H1 (cell line): ENCODE measurements around the gene PPM1L. TPM values are rescaled to one million over a fixed set of nuclear protein-coding genes. Genes with fewer than 3 reads are reported as not detected.

Experiments
- CTCF ChIA-PET: fragments of 300-600 bp; sonication (Branson Sonifier 250); formaldehyde crosslinking; loops from one replicate; lab custom pipeline; 2021; ENCODE audit not compliant: partially characterized antibody; lab: Charles Lee
- POLR2A ChIA-PET: fragments of 300-600 bp; sonication (Branson Sonifier 250); formaldehyde crosslinking; loops from one replicate; lab custom pipeline; 2021; ENCODE audit warnings: inconsistent platforms; ENCODE audit not compliant: partially characterized antibody; lab: Charles Lee
- DNase-seq, 2 experiments: peaks; one replicate each; pipeline versions ENCODE4 v3.0.0 to v3.0.0-alpha.2; 2010 to 2022; ENCODE audit warnings: low spot score in 2 of 2, low read depth in 1 of 2, mixed read lengths in 1 of 2
- FAIRE-seq: peaks from 2 replicates; lab custom pipeline; 2011; peaks lifted over from hg19 to GRCh38; lab: Jason Lieb, UNC
- H2AFZ ChIP-seq: 2 replicates; pipeline ENCODE4 v1.8.1; 2012; ENCODE audit warnings: low read length, inconsistent platforms
- H2AK5ac ChIP-seq: 2 replicates; pipeline ENCODE4 v1.6.1; 2013; ENCODE audit warnings: low read depth, low read length
- H2BK120ac ChIP-seq: replicated peaks from 2 replicates; pipeline ENCODE3; 2013; ENCODE audit warnings: low read depth, low read length, inconsistent platforms
- H2BK12ac ChIP-seq: 2 replicates; pipeline ENCODE4 v1.6.1; 2013; ENCODE audit warnings: low read depth, low read length
- H2BK15ac ChIP-seq: 2 replicates; pipeline ENCODE4 v1.6.1; 2013; ENCODE audit warnings: low read length
- H2BK20ac ChIP-seq: 2 replicates; pipeline ENCODE4 v1.6.1; 2013; ENCODE audit warnings: low read length
- H2BK5ac ChIP-seq: 2 replicates; pipeline ENCODE4 v1.6.1; 2013; ENCODE audit warnings: low read depth, low read length
- H3K14ac ChIP-seq: 2 replicates; pipeline ENCODE4 v1.6.1; 2013; ENCODE audit warnings: inconsistent platforms; ENCODE audit not compliant: insufficient read length
- H3K18ac ChIP-seq: 2 replicates; pipeline ENCODE4 v1.6.1; 2013; ENCODE audit warnings: low read length; ENCODE audit errors: extremely low read depth
- H3K23ac ChIP-seq: 2 replicates; pipeline ENCODE4 v1.6.1; 2013; ENCODE audit warnings: inconsistent platforms; ENCODE audit not compliant: insufficient read length
- H3K23me2 ChIP-seq: 2 replicates; pipeline ENCODE4 v1.6.1; 2013; ENCODE audit warnings: low read depth, low read length
- H3K27ac ChIP-seq: 2 replicates; pipeline ENCODE4 v1.6.1; 2011; ENCODE audit warnings: low read depth, low read length, inconsistent platforms
- H3K27me3 ChIP-seq, 4 experiments: replicated peaks in 1 of 4; 1 replicate in 1 of 4; 2 replicates in 3 of 4; pipeline versions ENCODE4 v1.6.1 to v1.8.1; 2011 to 2013; ENCODE audit warnings: low read length in 3 of 4, mild to moderate bottlenecking in 3 of 4, inconsistent platforms in 2 of 4, mixed read lengths in 2 of 4, moderate library complexity in 1 of 4; ENCODE audit not compliant: control insufficient read depth in 3 of 4, insufficient read depth in 3 of 4; ENCODE audit errors: extremely low read depth in 1 of 4
- H3K36me3 ChIP-seq, 4 experiments: 2 replicates each; pipeline versions ENCODE4 v1.6.1 to v1.8.1; 2011 to 2013; ENCODE audit warnings: mild to moderate bottlenecking in 4 of 4, low read length in 3 of 4, moderate library complexity in 2 of 4, control low read depth in 1 of 4, inconsistent platforms in 1 of 4; ENCODE audit not compliant: insufficient read depth in 4 of 4, control insufficient read depth in 2 of 4
- H3K4ac ChIP-seq: replicated peaks from 2 replicates; pipeline ENCODE3; 2013; ENCODE audit warnings: low read length, low read depth, mixed read lengths, inconsistent platforms; ENCODE audit not compliant: insufficient read length
- H3K4me1 ChIP-seq, 4 experiments: replicated peaks in 1 of 4; 1 replicate in 1 of 4; 2 replicates in 3 of 4; pipeline versions ENCODE4 v1.6.1 to v1.8.1; 2011 to 2013; ENCODE audit warnings: low read length in 3 of 4, inconsistent platforms in 2 of 4, mixed read lengths in 1 of 4; ENCODE audit not compliant: insufficient read depth in 4 of 4, control insufficient read depth in 3 of 4
- H3K4me2 ChIP-seq, 2 experiments: 2 replicates each; pipeline versions ENCODE4 v1.6.1 to v1.8.1; 2011 to 2013; ENCODE audit warnings: low read depth in 2 of 2, low read length in 2 of 2, control low read depth in 1 of 2, inconsistent platforms in 1 of 2, mild to moderate bottlenecking in 1 of 2; ENCODE audit not compliant: insufficient read depth in 1 of 2
- H3K4me3 ChIP-seq, 4 experiments: fragments of 200-600, 300-600 bp in 1 of 4; sonication (generic), shearing (Covaris generic), sonication (Bioruptor Twin) in 1 of 4; 2 replicates each; pipeline versions ENCODE4 v1.5.1 to v1.8.1; 2011 to 2016; ENCODE audit warnings: low read length in 4 of 4, low read depth in 3 of 4, control low read depth in 2 of 4, inconsistent platforms in 2 of 4, mild to moderate bottlenecking in 2 of 4, mixed read lengths in 1 of 4, moderate library complexity in 1 of 4; ENCODE audit not compliant: insufficient read depth in 2 of 4; ENCODE audit errors: extremely low read depth in 1 of 4
- H3K56ac ChIP-seq: replicated peaks from 2 replicates; pipeline ENCODE3; 2013; ENCODE audit warnings: low read depth, mild to moderate bottlenecking, mixed read lengths, low read length, inconsistent platforms; ENCODE audit not compliant: insufficient read length
- H3K79me1 ChIP-seq: 2 replicates; pipeline ENCODE4 v1.6.1; 2013; ENCODE audit warnings: low read depth, low read length, control low read depth
- H3K79me2 ChIP-seq, 2 experiments: 2 replicates each; pipeline versions ENCODE4 v1.6.1 to v1.8.1; 2012 to 2013; ENCODE audit warnings: low read length in 2 of 2, mild to moderate bottlenecking in 2 of 2, inconsistent platforms in 1 of 2; ENCODE audit not compliant: insufficient read depth in 2 of 2, control insufficient read depth in 1 of 2
- H3K9ac ChIP-seq, 4 experiments: replicated peaks in 1 of 4; 1 replicate in 1 of 4; 2 replicates in 3 of 4; pipeline versions ENCODE4 v1.6.1 to v1.8.1; 2011 to 2013; ENCODE audit warnings: low read depth in 3 of 4, low read length in 3 of 4, control low read depth in 2 of 4, mild to moderate bottlenecking in 2 of 4, moderate library complexity in 2 of 4, inconsistent platforms in 1 of 4; ENCODE audit errors: extremely low read depth in 1 of 4
- H3K9me3 ChIP-seq, 2 experiments: 2 replicates each; pipeline versions ENCODE4 v1.6.1 to v1.8.1; 2012 to 2013; ENCODE audit warnings: mild to moderate bottlenecking in 2 of 2, moderate library complexity in 2 of 2, control low read depth in 1 of 2, inconsistent platforms in 1 of 2, low read depth in 1 of 2, low read length in 1 of 2, mixed read lengths in 1 of 2; ENCODE audit not compliant: insufficient read depth in 2 of 2
- H4K20me1 ChIP-seq, 2 experiments: replicated peaks in 1 of 2; 2 replicates each; pipeline versions ENCODE3 to v1.8.1; 2011 to 2013; ENCODE audit warnings: inconsistent platforms in 2 of 2, low read length in 2 of 2, mild to moderate bottlenecking in 1 of 2; ENCODE audit not compliant: insufficient read depth in 2 of 2, control insufficient read depth in 1 of 2
- H4K5ac ChIP-seq: 2 replicates; pipeline ENCODE4 v1.6.1; 2013; ENCODE audit warnings: low read length, low read depth, mixed read lengths, inconsistent platforms; ENCODE audit not compliant: insufficient read length
- H4K8ac ChIP-seq: 2 replicates; pipeline ENCODE4 v1.8.0; 2013; ENCODE audit warnings: mild to moderate bottlenecking, moderate library complexity, low read length, inconsistent platforms; ENCODE audit not compliant: insufficient read depth; ENCODE audit errors: extremely low read depth
- H4K91ac ChIP-seq: replicated peaks from 2 replicates; pipeline ENCODE3; 2013; ENCODE audit warnings: low read length, mixed read lengths, inconsistent platforms; ENCODE audit not compliant: insufficient read length
- ASH2L ChIP-seq: fragments of 200-600, 300-600 bp; sonication (generic); IDR thresholded peaks from one replicate; pipeline ENCODE4 v1.7.1; 2017; ENCODE audit warnings: low read length
- CTCF ChIP-seq, 3 experiments: IDR thresholded peaks; 1 replicate in 2 of 3; 2 replicates in 1 of 3; pipeline versions ENCODE4 v1.5.1 to v1.6.1; 2011; ENCODE audit warnings: low read length in 3 of 3, mild to moderate bottlenecking in 3 of 3, inconsistent platforms in 2 of 3, low read depth in 1 of 3, moderate library complexity in 1 of 3; ENCODE audit not compliant: insufficient read depth in 1 of 3; ENCODE audit errors: control extremely low read depth in 1 of 3
- E2F6 ChIP-seq: IDR thresholded peaks from 2 replicates; pipeline ENCODE4 v1.6.1; 2012; ENCODE audit warnings: inconsistent platforms
- MAX ChIP-seq: IDR thresholded peaks from 2 replicates; pipeline ENCODE4 v1.6.1; 2012; ENCODE audit warnings: inconsistent platforms
- RBBP5 ChIP-seq: IDR thresholded peaks from 2 replicates; pipeline ENCODE4 v1.7.1; 2012; ENCODE audit warnings: low read depth, mild to moderate bottlenecking, inconsistent platforms, low read length, moderate library complexity, borderline replicate concordance
- SP2 ChIP-seq: IDR thresholded peaks from 2 replicates; pipeline ENCODE4 v1.6.1; 2012; ENCODE audit warnings: mild to moderate bottlenecking, low read length, inconsistent platforms
- TCF12 ChIP-seq: IDR thresholded peaks from 2 replicates; pipeline ENCODE4 v1.6.1; 2011; ENCODE audit warnings: low read depth, mild to moderate bottlenecking, low read length
- WGBS, 2 experiments: shearing (Covaris generic) in 1 of 2; methylation state at CpG; one replicate each; pipeline versions ENCODE4 v1.1.6 to v1.1.7; 2013 to 2015; ENCODE audit warnings: low lambda C conversion rate in 2 of 2, mixed read lengths in 2 of 2, inconsistent platforms in 1 of 2, low coverage in 1 of 2, missing lambda C conversion rate in 1 of 2; ENCODE audit not compliant: insufficient replicate concordance in 2 of 2, insufficient coverage in 1 of 2, insufficient read length in 1 of 2; ENCODE audit errors: extremely low coverage in 1 of 2, missing lambda C conversion rate in 1 of 2; 5-methylcytosine and 5-hydroxymethylcytosine counted together
- polyA plus RNA-seq, 7 experiments: library from polyadenylated mRNA; depleted of rRNA in 3 of 7; stranded (reverse) in 5 of 7; unstranded in 2 of 7; fragments of >200 nt in 5 of 7; fragments of 200-250 nt in 2 of 7; gene quantifications; 1 replicate in 5 of 7; 2 replicates in 1 of 7; 4 replicates in 1 of 7; pipeline versions ENCODE4 v1.2.1 to v1.2.3, GENCODE V29; 2011 to 2013; ENCODE audit warnings: missing spikeins in 2 of 7, mixed read lengths in 2 of 7
- total RNA-seq: library from RNA; stranded (reverse); fragmentation: NEBNext Ultra II Directional; extraction: Animal tissue kit (Norgen Biotek cat#: 25700); gene quantifications from 2 replicates; pipeline ENCODE4 v1.2.1, GENCODE V29; 2021

Gene PPM1L
- total and polyA plus RNA-seq, 2 of the 8 experiments (the other 6 are each of a cell fraction or from before 2014, with no cell fraction given): 2.8 to 18.1 TPM

DNA sequence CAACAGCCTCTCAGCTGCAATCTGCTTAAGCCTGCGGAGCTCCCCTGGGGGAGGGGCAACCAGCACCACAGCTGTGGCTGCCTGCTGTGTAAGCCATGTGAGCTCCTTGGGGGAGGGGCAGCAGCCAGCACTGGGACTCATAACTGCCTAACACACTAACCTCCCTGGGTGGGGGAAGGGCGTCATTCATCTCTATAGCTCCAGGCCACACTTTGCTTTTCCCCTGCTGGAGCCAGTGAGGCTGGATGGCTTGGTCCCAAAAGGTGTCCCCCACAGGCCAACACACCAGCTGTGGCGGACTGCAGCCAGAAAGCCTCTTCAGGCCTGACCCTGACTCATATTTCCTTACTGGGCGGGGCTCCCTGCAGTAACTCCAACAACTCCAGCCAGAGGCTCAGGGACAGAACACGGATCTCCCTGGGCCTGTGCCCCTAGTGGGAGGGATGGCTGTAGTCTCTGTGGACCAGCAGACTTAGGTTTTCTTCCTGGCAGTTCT is 129.8 kb downstream of the PPM1L start:
- CTCF ChIA-PET: interaction anchor here (0.6 to 2.5 kb wide), 2 partner anchors 11 to 37 kb away, joined by 3 to 7 read pairs; no protein-coding TSS in a partner anchor

More for the DNA sequence above, 129.8 kb downstream of the PPM1L start:
- peak overlapping the region; percentile 84; the same call in 1 of the 2 replicates for H2BK12ac ChIP-seq
- H3K79me2 ChIP-seq: no peaks in the 10 kb centered on the region
- no peak overlapping the region; the same call in 1 of the 2 replicates for H3K27ac ChIP-seq
- no peaks in the 10 kb centered on the region for H4K20me1 ChIP-seq
- no peak overlapping the region for H3K56ac ChIP-seq
- no peak overlapping the region for H3K4me3 ChIP-seq
- FAIRE-seq (no peak), DNase-seq (peak in 1 of 2 experiments; percentile 17)
- POLR2A ChIA-PET: interaction anchor here (1.2 kb wide), 1 partner anchor 130 kb away, joined by 3 read pairs; the partner anchor contains the start of gene PPM1L
- no peaks in the 10 kb centered on the region for H3K27me3 ChIP-seq
- no peak overlapping the region for H3K9ac ChIP-seq
- peak overlapping the region; percentile 2 for H4K5ac ChIP-seq
- no peak overlapping the region for H3K4ac ChIP-seq
- peak overlapping the region; percentile 95; the same call in 1 of the 2 replicates for H2BK5ac ChIP-seq
- no peak overlapping the region for H4K91ac ChIP-seq
- no peak overlapping the region for H2BK120ac ChIP-seq
- H2AFZ ChIP-seq: no peak overlapping the region
- no peaks in the 10 kb centered on the region for H3K23me2 ChIP-seq
- H3K4me2 ChIP-seq: 0 out of 4 replicates have a peak overlapping the region, but pooled peaks have one; percentile 22 to 25
- no peaks in the 10 kb centered on the region for H3K79me1 ChIP-seq
- no peak overlapping the region for H3K23ac ChIP-seq
- no peak overlapping the region; the same call in 1 of the 2 replicates for H4K8ac ChIP-seq
- H3K9me3 ChIP-seq: 0 out of 4 replicates have a peak, but pooled peaks cover 0 to 2% of the 10 kb centered on the region in 2 experiments
- WGBS, 2 experiments: 100% methylated on average over 3 of the region's 5 CpGs; no CpG with 5 or more reads in 1 of the 2 experiments
- H2BK15ac ChIP-seq: no peak overlapping the region
- peaks cover 0 to 8% (median 5%) of the 10 kb centered on the region in 4 experiments; a peak in 6 of 7 replicates for H3K4me1 ChIP-seq
- no peak overlapping the region; the same call in 1 of the 2 replicates for H2AK5ac ChIP-seq
- H3K18ac ChIP-seq: peak overlapping the region; percentile 66; the same call in 1 of the 2 replicates
- H3K14ac ChIP-seq: no peak overlapping the region
- TF ChIP-seq TCF12: 0 out of 2 replicates have a peak, but pooled peaks have one; percentile 80
- peak; percentile 55; the same call in 1 of the 2 replicates for TF ChIP-seq MAX
- peak; percentile 70; the same call in 1 of the 2 replicates for TF ChIP-seq RBBP5
- TF ChIP-seq ASH2L: peak; percentile 63
- TF ChIP-seq SP2: no peak
- 0 out of 2 replicates have a peak, but pooled peaks have one; percentile 5 for TF ChIP-seq E2F6
- no peak for TF ChIP-seq CTCF (IDR thresholded peaks at IDR 0.05; ENCODE audit: control extremely low read depth in 1 of 3, insufficient read depth in 1 of 3, low read depth in 1 of 3, low read length in 3 of 3)
- H3K36me3 ChIP-seq: no peaks in the 10 kb centered on the region
- H2BK20ac ChIP-seq: no peak overlapping the region
